KMS-11 (cell line): ENCODE measurements around the gene H3-3A.

Experiments used
- H2AFZ ChIP-seq: fragments of 200-600 bp; sonication (generic); 2 replicates; pipeline ENCODE4 v1.6.1; 2016; ENCODE audit warnings: antibody characterized with exemption, mixed run types, low read depth
- H3K27ac ChIP-seq: fragments of 200-600 bp; sonication (generic); 2 replicates; pipeline ENCODE4 v1.6.1; 2016; ENCODE audit warnings: mild to moderate bottlenecking, mixed run types
- H3K27me3 ChIP-seq: fragments of 200-600 bp; sonication (generic); 2 replicates; pipeline ENCODE4 v1.6.1; 2017; ENCODE audit warnings: mild to moderate bottlenecking, low read depth, mixed run types, moderate library complexity; ENCODE audit not compliant: insufficient read depth
- H3K36me3 ChIP-seq: fragments of 200-600 bp; sonication (generic); 2 replicates; pipeline ENCODE4 v1.6.1; 2017; ENCODE audit warnings: mild to moderate bottlenecking, mixed run types; ENCODE audit not compliant: insufficient read depth
- H3K4me1 ChIP-seq: fragments of 200-600 bp; sonication (generic); 2 replicates; pipeline ENCODE4 v1.6.1; 2016; ENCODE audit warnings: mild to moderate bottlenecking, low read depth, mixed run types; ENCODE audit not compliant: poor library complexity, severe bottlenecking
- H3K4me2 ChIP-seq: fragments of 200-600 bp; sonication (generic); 2 replicates; pipeline ENCODE4 v1.7.0; 2016; ENCODE audit warnings: mild to moderate bottlenecking, mixed run types
- H3K4me3 ChIP-seq: fragments of 200-600 bp; sonication (generic); IDR thresholded peaks from 2 replicates; pipeline ENCODE4 v1.6.1; 2017; ENCODE audit warnings: low read depth, low read length, mixed read lengths; ENCODE audit not compliant: insufficient read depth
- H3K79me2 ChIP-seq: fragments of 200-600 bp; sonication (generic); 2 replicates; pipeline ENCODE4 v1.6.1; 2016; ENCODE audit warnings: low read depth, mixed run types; ENCODE audit not compliant: insufficient read depth
- H3K9ac ChIP-seq: fragments of 200-600 bp; sonication (generic); 2 replicates; pipeline ENCODE4 v1.6.1; 2016; ENCODE audit warnings: mild to moderate bottlenecking, mixed run types
- H4K20me1 ChIP-seq: fragments of 200-600 bp; sonication (generic); 2 replicates; pipeline ENCODE4 v1.6.1; 2016; ENCODE audit warnings: mild to moderate bottlenecking, mixed run types; ENCODE audit not compliant: insufficient read depth
- CTCF ChIP-seq: fragments of 200-600 bp; sonication (generic); conservative IDR thresholded peaks from 2 replicates; pipeline ENCODE4 v1.6.1; 2017; ENCODE audit warnings: low read depth, mild to moderate bottlenecking, antibody characterized with exemption, low read length, moderate library complexity, mixed read lengths

Gene H3-3A

GRCh38 chr1:226097866-226098625 lies 35.5 kb downstream of the H3-3A start:
- Histone ChIP-seq H3K4me2 (no peak overlapping the region), H2AFZ (no peak overlapping the region), H3K9ac (no peak overlapping the region), H4K20me1 (no peaks in the 10 kb centered on the region), H3K27me3 (no peaks in the 10 kb centered on the region), H3K4me3 (no peak overlapping the region), H3K79me2 (no peaks in the 10 kb centered on the region), H3K4me1 (no peaks in the 10 kb centered on the region), H3K27ac (no peak overlapping the region), H3K36me3 (no peaks in the 10 kb centered on the region)
- no peak for TF ChIP-seq CTCF

- Histone ChIP-seq H3K36me3 (no peaks in the 10 kb centered on the region), H3K27ac (no peak overlapping the region), H3K79me2 (no peaks in the 10 kb centered on the region), H3K4me3 (no peak overlapping the region), H2AFZ (no peak overlapping the region), H3K4me2 (no peak overlapping the region), H3K9ac (no peak overlapping the region), H3K4me1 (no peaks in the 10 kb centered on the region), H4K20me1 (no peaks in the 10 kb centered on the region), H3K27me3 (no peaks in the 10 kb centered on the region)
- no peak for TF ChIP-seq CTCF
These were observed 36.6 kb downstream of the H3-3A start for GRCh38 chr1:226098870-226099835.

- no peak overlapping the region for H3K4me3 ChIP-seq
- H3K4me2 ChIP-seq, result no peak overlapping the region
- no peak overlapping the region for H2AFZ ChIP-seq
- no peaks in the 10 kb centered on the region for H3K36me3 ChIP-seq
- H3K9ac ChIP-seq, result no peak overlapping the region
- no peaks in the 10 kb centered on the region for H3K27me3 ChIP-seq
- H3K27ac ChIP-seq, result no peak overlapping the region
- no peaks in the 10 kb centered on the region for H3K79me2 ChIP-seq
- H3K4me1 ChIP-seq, result no peaks in the 10 kb centered on the region
- no peaks in the 10 kb centered on the region for H4K20me1 ChIP-seq
- TF ChIP-seq CTCF, result no peak
These were observed 38.2 kb downstream of the H3-3A start for GRCh38 chr1:226100436-226101391.

DNA sequence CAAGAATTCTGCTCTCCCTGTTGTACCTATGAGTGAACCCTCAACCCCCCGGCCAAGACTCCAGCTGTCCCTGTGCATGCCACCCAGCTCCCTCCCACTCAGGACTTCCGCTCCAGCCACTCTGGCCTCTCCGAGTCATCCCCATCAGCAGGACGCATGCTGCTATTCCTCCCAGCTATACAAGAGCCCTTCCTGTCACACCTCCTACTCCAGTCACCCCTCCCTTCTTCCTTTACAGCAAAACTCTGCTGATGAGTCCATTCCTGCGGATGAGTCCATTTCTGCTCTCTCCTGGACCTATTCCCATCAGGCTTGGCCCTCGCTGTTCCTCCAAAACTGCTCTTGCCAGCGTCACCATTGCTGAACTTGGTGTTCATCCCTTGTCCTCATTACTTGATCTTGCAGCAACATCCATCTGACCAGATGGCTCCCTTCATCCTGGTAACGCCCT lies 42.2 kb downstream of the H3-3A start:
- Histone ChIP-seq H4K20me1 (no peaks in the 10 kb centered on the region), H3K36me3 (no peaks in the 10 kb centered on the region), H3K9ac (no peak overlapping the region), H3K4me3 (no peak overlapping the region), H3K4me1 (peaks cover 13% of the 10 kb centered on the region), H3K27ac (no peak overlapping the region), H2AFZ (no peak overlapping the region), H3K27me3 (no peaks in the 10 kb centered on the region), H3K4me2 (no peak overlapping the region), H3K79me2 (no peaks in the 10 kb centered on the region)
- TF ChIP-seq CTCF, result no peak
